ENCODE data around the gene KLRD1.
"Not testable (repeated sequence)": the region's sequence is repeated elsewhere in the genome, so short reads cannot be mapped to it uniquely, and the experiment has no call there.

The KLRD1 gene

DNA sequence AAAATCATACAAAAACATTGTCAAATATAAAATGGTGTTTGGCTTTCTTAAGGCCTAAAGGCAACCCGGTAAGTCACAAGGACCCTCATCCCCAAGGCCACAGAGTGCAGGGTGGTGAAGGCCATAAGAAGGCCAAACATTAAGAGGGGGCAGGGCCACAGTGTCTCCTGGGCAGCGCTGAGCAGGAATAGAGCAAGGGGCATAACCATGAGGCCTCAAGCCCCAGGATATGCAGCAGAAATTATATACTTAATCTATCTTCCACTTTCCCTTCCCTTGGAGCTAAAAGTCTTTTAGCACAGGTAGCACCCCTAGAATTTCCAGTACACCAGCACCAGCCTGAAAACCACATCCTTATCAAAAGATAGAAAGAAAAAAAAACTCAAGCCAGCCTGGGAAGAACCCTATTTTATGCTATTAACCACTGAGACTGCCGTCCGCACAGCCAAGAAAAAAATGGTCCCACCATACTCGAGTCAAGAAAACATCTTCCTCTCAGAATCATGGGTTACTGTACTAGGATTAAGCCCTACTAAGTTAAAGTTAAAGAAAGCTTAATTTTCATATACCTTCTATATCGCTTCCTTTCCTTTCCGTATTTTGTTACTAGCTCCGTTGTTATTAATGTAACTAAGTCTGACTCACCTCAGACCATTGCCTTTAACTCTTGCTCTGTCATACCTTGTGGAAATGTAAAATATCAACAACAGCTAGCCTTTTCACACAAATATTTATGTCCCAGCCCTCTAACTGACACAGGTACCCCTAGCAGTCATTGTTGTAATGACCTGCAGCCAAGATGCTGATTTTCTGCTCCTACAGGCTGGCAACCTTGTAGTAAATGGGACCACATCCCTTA lies 62.1 kb downstream of the KLRD1 start:
- DNase-seq: no peak

DNA sequence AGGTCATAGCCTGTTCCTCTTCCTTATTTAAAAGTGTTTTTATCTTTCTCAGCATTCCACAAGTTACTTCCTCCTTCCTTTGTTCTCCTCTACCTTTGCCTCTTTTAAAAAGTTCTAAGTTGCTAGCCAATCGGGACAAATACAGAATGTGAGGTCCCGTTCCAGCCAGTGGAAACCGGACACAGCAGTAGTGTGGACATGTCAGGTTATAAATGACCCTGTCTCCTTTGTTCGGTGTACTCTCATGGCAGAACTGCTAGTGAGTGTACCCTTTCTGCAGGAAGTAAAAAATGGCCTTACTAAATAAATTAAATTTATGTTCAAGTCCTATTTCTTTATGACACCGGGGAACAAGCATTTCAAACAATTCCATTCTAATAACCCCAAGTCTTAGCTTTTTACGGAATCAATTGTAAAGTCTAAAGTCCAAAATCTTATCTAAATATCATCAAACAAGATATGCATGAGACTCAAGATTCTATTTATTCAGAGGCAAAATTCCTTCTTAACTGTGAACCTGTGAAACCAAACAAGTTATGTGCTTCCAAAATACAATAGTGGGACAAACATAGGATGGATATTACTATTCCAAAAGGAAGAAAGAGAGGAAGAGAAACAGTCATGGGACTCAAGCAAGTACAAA lies 64.3 kb downstream of the KLRD1 start:
- peak; percentile 35 for DNase-seq

DNA sequence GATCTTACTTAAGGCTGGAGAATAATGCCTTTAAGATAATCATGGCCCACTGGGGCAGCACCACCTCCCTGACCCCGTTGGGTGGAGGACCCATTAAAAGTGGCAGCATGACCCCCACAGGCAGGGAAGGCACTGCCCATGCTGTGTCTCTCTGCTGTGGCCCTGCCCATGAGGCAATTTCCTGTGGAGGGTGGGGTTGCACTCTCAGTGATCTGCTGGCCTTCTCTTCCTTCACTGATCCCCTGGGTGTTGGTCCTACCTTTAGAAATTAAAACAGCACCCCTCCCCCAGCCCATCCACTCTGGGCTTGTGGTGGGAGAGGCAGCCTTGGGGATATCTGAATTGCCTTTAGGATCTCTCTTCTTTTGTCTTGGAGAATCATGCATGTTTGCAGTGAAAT lies 64.9 kb downstream of the KLRD1 start:
- no peak for DNase-seq

DNA sequence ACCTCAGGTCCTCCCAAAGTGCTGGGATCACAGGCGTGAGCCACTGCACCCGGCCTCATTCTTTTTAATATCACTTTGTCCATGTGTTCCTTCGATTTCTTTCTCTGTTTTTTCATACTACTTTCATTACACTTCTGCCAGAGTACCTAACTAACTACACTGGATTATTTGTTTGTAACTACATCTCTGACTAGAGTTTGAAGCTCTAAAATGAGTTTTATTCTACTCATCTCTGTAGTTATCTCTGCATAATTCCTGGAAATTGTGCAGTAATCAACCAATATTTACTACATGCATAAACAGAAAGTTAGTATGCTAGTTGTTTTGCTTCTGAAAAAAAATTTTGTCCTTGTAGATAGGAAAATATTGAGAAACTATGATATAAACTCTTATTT lies 67.0 kb downstream of the KLRD1 start:
- no peak for DNase-seq

DNA sequence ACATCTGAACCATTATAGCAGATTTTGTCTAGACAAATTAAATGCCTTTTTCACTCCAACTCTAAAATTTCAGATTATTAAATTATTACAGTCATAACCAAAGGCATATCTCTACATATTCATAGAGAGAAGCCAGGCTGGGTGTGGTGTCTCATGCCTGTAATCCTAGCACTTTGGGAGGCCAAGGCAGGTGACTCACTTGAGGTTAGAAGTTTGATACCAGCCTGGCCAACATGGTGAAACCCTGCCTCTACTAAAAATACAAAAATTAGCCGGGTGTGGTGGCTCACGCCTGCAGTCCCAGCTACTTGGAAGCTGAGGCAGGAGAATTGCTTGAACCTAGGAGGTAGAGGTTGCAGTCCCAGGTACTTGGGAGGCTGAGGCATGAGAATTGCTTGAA lies 71.1 kb downstream of the KLRD1 start:
- not testable (repeated sequence) for DNase-seq
